Measurements from ENCODE around the gene RAB1A. TPM values are rescaled to one million over a fixed set of nuclear protein-coding genes. Genes with fewer than 3 reads are reported as not detected.

RAB1A gene
- total RNA-seq, 4 donors from 2014 or later, result 72.6 to 101 (median 78.3) TPM

DNA sequence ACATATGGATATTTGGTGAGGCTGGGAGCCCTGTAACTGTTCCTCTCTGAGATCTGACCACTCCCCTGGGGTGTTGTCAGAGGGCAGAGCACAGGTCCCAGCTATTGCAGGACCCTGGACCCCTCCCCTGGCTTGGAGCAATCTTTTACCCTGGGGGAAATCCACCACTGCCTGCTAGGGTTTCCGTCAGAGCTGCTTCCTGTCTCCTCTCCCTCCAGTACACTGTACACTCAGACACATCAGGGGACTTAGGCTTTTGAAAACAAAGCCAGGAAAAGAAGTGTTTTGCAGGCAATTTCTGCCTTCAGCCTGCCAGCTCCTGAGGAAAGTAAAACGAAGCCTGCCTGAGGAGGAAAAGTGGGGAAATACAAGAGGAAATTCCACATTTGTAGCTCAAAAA lies 86.9 kb downstream of the RAB1A start:
- H3K27ac ChIP-seq, result peak overlapping the region in 1 of 4 donors; percentile 21
- no peak for DNase-seq
- no peak for TF ChIP-seq POLR2A (IDR thresholded peaks at IDR 0.05)
- TF ChIP-seq, protein P1, sequence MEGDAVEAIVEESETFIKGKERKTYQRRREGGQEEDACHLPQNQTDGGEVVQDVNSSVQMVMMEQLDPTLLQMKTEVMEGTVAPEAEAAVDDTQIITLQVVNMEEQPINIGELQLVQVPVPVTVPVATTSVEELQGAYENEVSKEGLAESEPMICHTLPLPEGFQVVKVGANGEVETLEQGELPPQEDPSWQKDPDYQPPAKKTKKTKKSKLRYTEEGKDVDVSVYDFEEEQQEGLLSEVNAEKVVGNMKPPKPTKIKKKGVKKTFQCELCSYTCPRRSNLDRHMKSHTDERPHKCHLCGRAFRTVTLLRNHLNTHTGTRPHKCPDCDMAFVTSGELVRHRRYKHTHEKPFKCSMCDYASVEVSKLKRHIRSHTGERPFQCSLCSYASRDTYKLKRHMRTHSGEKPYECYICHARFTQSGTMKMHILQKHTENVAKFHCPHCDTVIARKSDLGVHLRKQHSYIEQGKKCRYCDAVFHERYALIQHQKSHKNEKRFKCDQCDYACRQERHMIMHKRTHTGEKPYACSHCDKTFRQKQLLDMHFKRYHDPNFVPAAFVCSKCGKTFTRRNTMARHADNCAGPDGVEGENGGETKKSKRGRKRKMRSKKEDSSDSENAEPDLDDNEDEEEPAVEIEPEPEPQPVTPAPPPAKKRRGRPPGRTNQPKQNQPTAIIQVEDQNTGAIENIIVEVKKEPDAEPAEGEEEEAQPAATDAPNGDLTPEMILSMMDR (IDR thresholded peaks at IDR 0.05), result no peak

DNA sequence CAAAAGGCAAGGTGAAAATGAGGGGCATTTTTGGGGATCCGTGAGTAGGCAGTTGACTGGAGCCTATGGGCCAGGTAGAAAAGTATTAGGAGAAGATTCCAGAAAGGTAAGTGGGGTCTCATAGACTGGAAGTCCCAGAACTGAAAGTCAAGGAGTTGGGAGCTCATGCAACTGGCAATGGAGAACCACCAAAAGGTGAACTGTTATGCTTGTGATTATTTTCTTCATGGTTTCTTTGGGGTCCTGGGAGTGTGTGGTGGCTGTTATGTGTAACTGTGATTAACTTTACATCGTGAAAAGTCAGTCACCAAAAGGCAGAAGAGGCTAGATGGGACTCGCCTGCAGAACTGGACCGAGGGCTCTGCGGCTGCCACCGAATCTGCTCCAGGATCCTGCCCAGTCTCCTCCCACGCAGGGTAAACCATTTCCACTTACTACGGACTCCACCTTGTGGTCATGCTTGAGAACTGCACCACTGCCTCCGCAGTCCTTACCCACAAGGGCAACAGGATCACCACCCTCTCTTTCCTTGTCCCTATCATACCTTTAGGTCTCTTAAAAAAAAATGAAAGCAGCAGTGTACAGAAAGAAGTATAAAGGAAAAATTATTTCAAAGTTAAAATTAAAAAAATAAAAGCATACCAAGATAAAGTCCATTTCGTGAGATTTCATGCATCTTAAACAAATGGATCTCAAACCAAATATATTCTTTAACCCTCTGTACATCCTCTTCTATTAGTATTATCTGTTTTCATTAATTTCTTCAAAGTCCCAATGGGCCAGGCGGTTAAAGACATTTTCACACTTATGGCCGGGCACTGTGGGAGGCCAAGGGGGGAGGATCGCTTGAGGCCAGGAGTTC lies 89.3 kb downstream of the RAB1A start:
- H3K4me3 ChIP-seq, result peak overlapping the region in 1 of 4 donors; percentile 45
- DNase-seq, result peak; percentile 8

More for the DNA sequence above, 86.9 kb downstream of the RAB1A start:
- Histone ChIP-seq H3K4me3 (no peak overlapping the region), H3K27me3 (no peaks in the 10 kb centered on the region), H3K9me3 (peaks cover 0 to 12% (median 10%) of the 10 kb centered on the region in 3 donors), H3K36me3 (peaks cover 0 to 10% (median 0%) of the 10 kb centered on the region in 3 donors), H3K4me1 (peaks cover 0 to 7% (median 0%) of the 10 kb centered on the region in 3 donors)
- WGBS, 2 donors, result 65 to 72% methylated on average over 1 to 2 of the region's 2 CpGs
- intact Hi-C loops (cut with DNase I), result no loop called here

DNA sequence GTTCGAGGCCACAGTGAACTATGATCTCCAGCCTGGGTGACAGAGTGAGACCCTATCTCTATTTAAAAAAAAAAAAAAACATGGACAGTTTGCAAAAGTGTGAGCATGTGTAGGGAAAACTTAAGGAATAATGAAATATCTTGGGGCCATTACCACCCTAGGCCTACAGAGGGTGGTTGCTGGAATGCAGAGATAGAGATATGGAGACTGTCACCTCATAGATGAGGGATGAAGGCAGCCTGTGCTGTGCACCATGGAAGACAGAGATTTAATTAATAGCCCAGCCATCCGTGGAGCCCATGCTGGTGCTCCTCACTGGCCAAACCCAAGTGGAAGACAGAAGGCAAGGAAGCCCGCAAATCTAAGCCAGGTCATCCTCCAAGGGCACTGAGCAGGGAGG lies 90.3 kb downstream of the RAB1A start:
- Histone ChIP-seq H3K27ac (no peak overlapping the region), H3K4me1 (peaks cover 0 to 7% (median 0%) of the 10 kb centered on the region in 3 donors), H3K4me3 (no peak overlapping the region), H3K36me3 (peaks cover 0 to 10% (median 0%) of the 10 kb centered on the region in 3 donors), H3K27me3 (no peaks in the 10 kb centered on the region), H3K9me3 (peaks cover 0 to 12% (median 10%) of the 10 kb centered on the region in 3 donors)
- no peak for DNase-seq
- 73 to 89% methylated on average over 3 of the region's 3 CpGs for WGBS, 2 donors
- no peak for TF ChIP-seq POLR2A (IDR thresholded peaks at IDR 0.05)
- TF ChIP-seq, protein P1 (IDR thresholded peaks at IDR 0.05), result no peak
- intact Hi-C loops (cut with DNase I), result loop anchor here (2.0 kb wide), 1 partner anchor 123 kb away; no protein-coding TSS in a partner anchor

More for the DNA sequence above, 89.3 kb downstream of the RAB1A start:
- H3K4me1 ChIP-seq, result peaks cover 0 to 7% (median 0%) of the 10 kb centered on the region in 3 donors
- H3K27me3 ChIP-seq, result no peaks in the 10 kb centered on the region
- TF ChIP-seq, protein P1 (IDR thresholded peaks at IDR 0.05), result peak; percentile 93 to 98 (median 96)
- TF ChIP-seq POLR2A (IDR thresholded peaks at IDR 0.05), result no peak
- peaks cover 0 to 10% (median 0%) of the 10 kb centered on the region in 3 donors for H3K36me3 ChIP-seq
- peaks cover 0 to 12% (median 10%) of the 10 kb centered on the region in 3 donors for H3K9me3 ChIP-seq
- intact Hi-C loops (cut with DNase I), result loop anchor here (2.0 kb wide), 1 partner anchor 124 kb away; no protein-coding TSS in a partner anchor
- 26 to 31% methylated on average over 13 of the region's 13 CpGs for WGBS, 2 donors
- no peak overlapping the region for H3K27ac ChIP-seq

DNA sequence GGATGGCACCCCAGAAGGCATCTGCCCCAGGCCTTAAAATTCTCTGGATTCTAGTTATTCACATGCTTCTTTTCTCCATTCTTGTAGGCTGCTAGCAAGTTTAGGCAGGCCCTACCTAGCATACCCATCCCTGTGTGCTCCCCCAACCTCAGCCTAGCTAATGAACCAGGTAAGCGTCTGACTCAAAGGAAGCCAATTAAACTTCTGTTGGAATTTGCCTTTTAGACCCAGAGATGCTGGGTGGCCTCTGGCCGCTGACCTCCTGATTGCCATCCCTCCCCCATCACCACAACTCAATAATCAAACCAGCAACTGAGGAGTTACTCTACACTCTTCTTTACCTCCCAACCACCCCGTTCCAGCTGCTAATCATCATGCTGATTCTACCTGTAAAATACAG lies 92.7 kb downstream of the RAB1A start:
- 67 to 68% methylated on average over 3 of the region's 3 CpGs for WGBS, 2 donors
- H3K4me3 ChIP-seq, result no peak overlapping the region
- intact Hi-C loops (cut with DNase I), result no loop called here

More for the DNA sequence above, 92.7 kb downstream of the RAB1A start:
- Histone ChIP-seq H3K27me3 (no peaks in the 10 kb centered on the region), H3K9me3 (no peaks in the 10 kb centered on the region), H3K4me1 (peaks cover 0 to 7% (median 0%) of the 10 kb centered on the region in 3 donors), H3K36me3 (no peaks in the 10 kb centered on the region), H3K27ac (no peak overlapping the region)
- DNase-seq, result no peak
- no peak for TF ChIP-seq POLR2A (IDR thresholded peaks at IDR 0.05)
- TF ChIP-seq, protein P1 (IDR thresholded peaks at IDR 0.05), result no peak

Small RNA genes lying within 50 kb of the gene (small RNA-seq; reads per million reads assigned to genes)
- 0 reads per million in 4 donors for gene RF00090

Other genes starting within 250 kb of the RAB1A start
- 10 to 100 TPM; 12.8 to 28.1 (median 14.3) TPM for gene SLC1A4, start 140.7 kb downstream of the RAB1A start, total RNA-seq
- 10 to 100 TPM in 2 of 4 donors, 1 to 10 TPM in 2; 3.9 to 17.4 (median 8.6) TPM for gene CEP68, start 73.7 kb downstream of the RAB1A start, total RNA-seq
- 100 to 1,000 TPM in 1 of 4 donors, 10 to 100 TPM in 3; 70.6 to 124 (median 91.1) TPM for gene ACTR2, start 97.7 kb upstream of the RAB1A start, total RNA-seq

Data from esophagus squamous epithelium (tissue), 5 donors.